CD14-positive monocyte (primary cell): ENCODE measurements around the gene CIB4. TPM values are rescaled to one million over a fixed set of nuclear protein-coding genes. Genes with fewer than 3 reads are reported as not detected.
"Not testable (repeated sequence)": the region's sequence is repeated elsewhere in the genome, so short reads cannot be mapped to it uniquely, and the experiment has no call there.

Experiments
- DNase-seq, 3 donors: peaks; one replicate each; pipeline ENCODE4 v3.0.0-alpha.2; 2011 to 2022
- H2AFZ ChIP-seq: 2 replicates; pipeline ENCODE4 v1.6.0; 2012; ENCODE audit warnings: mild to moderate bottlenecking, low read depth, low read length, inconsistent platforms; ENCODE audit not compliant: insufficient read depth, poor library complexity, severe bottlenecking
- H3K27ac ChIP-seq, 2 donors: 1 replicate in 1 of 2; 2 replicates in 1 of 2; pipeline ENCODE4 v1.5.1; 2012 to 2013; ENCODE audit warnings: low read length in 2 of 2, control low read depth in 1 of 2, inconsistent platforms in 1 of 2, low read depth in 1 of 2, mild to moderate bottlenecking in 1 of 2
- H3K27me3 ChIP-seq, 2 donors: one replicate each; pipeline versions ENCODE4 v1.6.0 to v1.6.1; 2011 to 2013; ENCODE audit warnings: low read length in 2 of 2; ENCODE audit not compliant: control insufficient read depth in 2 of 2, insufficient read depth in 2 of 2
- H3K36me3 ChIP-seq, 2 donors: replicated peaks in 1 of 2; 1 replicate in 1 of 2; 2 replicates in 1 of 2; pipeline versions ENCODE4 v1.5.1 to v1.6.1; 2012 to 2013; ENCODE audit warnings: low read length in 2 of 2, control low read depth in 1 of 2, inconsistent platforms in 1 of 2, mild to moderate bottlenecking in 1 of 2; ENCODE audit not compliant: insufficient read depth in 2 of 2, control insufficient read depth in 1 of 2
- H3K4me1 ChIP-seq, 2 donors: 1 replicate in 1 of 2; 2 replicates in 1 of 2; pipeline versions ENCODE4 v1.5.1 to v1.6.1; 2012 to 2013; ENCODE audit warnings: low read length in 2 of 2, control low read depth in 1 of 2, inconsistent platforms in 1 of 2, mild to moderate bottlenecking in 1 of 2, moderate library complexity in 1 of 2; ENCODE audit not compliant: insufficient read depth in 2 of 2, control insufficient read depth in 1 of 2
- H3K4me2 ChIP-seq: replicated peaks from 2 replicates; pipeline ENCODE3; 2012; ENCODE audit warnings: low read length, moderate library complexity, mild to moderate bottlenecking; ENCODE audit not compliant: poor library complexity, severe bottlenecking; ENCODE audit errors: extremely low read depth
- H3K4me3 ChIP-seq, 3 experiments: fragments of 200-600 bp in 1 of 3; sonication (generic) in 1 of 3; replicated peaks in 1 of 3; 1 replicate in 2 of 3; 2 replicates in 1 of 3; pipeline ENCODE4 v1.5.1; 2011 to 2013; ENCODE audit warnings: low read length in 3 of 3, mild to moderate bottlenecking in 3 of 3, control low read depth in 2 of 3, low read depth in 2 of 3, inconsistent platforms in 1 of 3, moderate library complexity in 1 of 3
- H3K79me2 ChIP-seq: 2 replicates; pipeline ENCODE4 v1.6.0; 2012; ENCODE audit warnings: mild to moderate bottlenecking, control low read depth, inconsistent platforms, low read length, moderate library complexity; ENCODE audit not compliant: insufficient read depth
- H3K9ac ChIP-seq: 2 replicates; pipeline ENCODE4 v1.6.0; 2017; ENCODE audit warnings: low read length, mild to moderate bottlenecking; ENCODE audit not compliant: insufficient read depth, poor library complexity, severe bottlenecking
- H3K9me3 ChIP-seq, 2 donors: replicated peaks in 1 of 2; 1 replicate in 1 of 2; 2 replicates in 1 of 2; pipeline versions ENCODE4 v1.5.1 to v1.6.1; 2012 to 2013; ENCODE audit warnings: low read length in 2 of 2, control low read depth in 1 of 2; ENCODE audit not compliant: control insufficient read depth in 1 of 2, insufficient read depth in 1 of 2
- H4K20me1 ChIP-seq: 2 replicates; pipeline ENCODE4 v1.6.0; 2012; ENCODE audit warnings: mild to moderate bottlenecking, low read length, control low read depth, moderate library complexity; ENCODE audit not compliant: insufficient read depth
- H3K27ac Mint-ChIP-seq, 7 donors: one replicate each; pipeline ENCODE4 v1.8.0; 2020; ENCODE audit warnings: mild to moderate bottlenecking in 7 of 7, mixed read lengths in 7 of 7, moderate library complexity in 6 of 7, inconsistent platforms in 2 of 7
- H3K27me3 Mint-ChIP-seq, 3 donors: one replicate each; pipeline ENCODE4 v1.8.0; 2021 to 2022; ENCODE audit warnings: low read depth in 3 of 3, mild to moderate bottlenecking in 3 of 3, mixed read lengths in 3 of 3, moderate library complexity in 3 of 3, inconsistent platforms in 1 of 3
- H3K36me3 Mint-ChIP-seq, 2 donors: one replicate each; pipeline ENCODE4 v1.8.0; 2020; ENCODE audit warnings: mixed read lengths in 2 of 2, inconsistent platforms in 1 of 2, mild to moderate bottlenecking in 1 of 2
- H3K4me1 Mint-ChIP-seq: one replicate; pipeline ENCODE4 v1.8.0; 2020; ENCODE audit warnings: mild to moderate bottlenecking, mixed read lengths
- H3K4me3 Mint-ChIP-seq, 2 donors: one replicate each; pipeline ENCODE4 v1.8.0; 2020; ENCODE audit warnings: mild to moderate bottlenecking in 2 of 2, mixed read lengths in 2 of 2, moderate library complexity in 1 of 2
- H3K9me3 Mint-ChIP-seq, 7 donors: one replicate each; pipeline ENCODE4 v1.8.0; 2020 to 2022; ENCODE audit warnings: mixed read lengths in 7 of 7, mild to moderate bottlenecking in 6 of 7, moderate library complexity in 6 of 7, inconsistent platforms in 2 of 7
- CTCF ChIP-seq: fragments of 200-600 bp; IDR thresholded peaks from one replicate; pipeline ENCODE4 v1.8.0; 2022; ENCODE audit warnings: antibody characterized with exemption, mild to moderate bottlenecking
- WGBS: methylation state at CpG from one replicate; pipeline ENCODE4 v1.1.5; 2013; ENCODE audit warnings: missing lambda C conversion rate; ENCODE audit not compliant: insufficient coverage; 5-methylcytosine and 5-hydroxymethylcytosine counted together
- intact Hi-C, 2 donors: fragments of 100-400 bp; cut with micrococcal nuclease; formaldehyde crosslinking; loops; one replicate each; pipeline versions ENCODE4 v1.15.0 to v1.15.1; 2023
- polyA plus RNA-seq, 3 donors: library from polyadenylated mRNA; depleted of rRNA in 1 of 3; unstranded in 2 of 3; stranded (reverse) in 1 of 3; fragments of 300-500 nt in 2 of 3; fragments of >200 nt in 1 of 3; fragmentation: Illumina TruSeq in 2 of 3; gene quantifications; 1 replicate in 2 of 3; 2 replicates in 1 of 3; pipeline ENCODE4 v1.2.3, GENCODE V29; 2012 to 2021

The CIB4 gene
- polyA plus RNA-seq, 3 donors: not detected

DNA sequence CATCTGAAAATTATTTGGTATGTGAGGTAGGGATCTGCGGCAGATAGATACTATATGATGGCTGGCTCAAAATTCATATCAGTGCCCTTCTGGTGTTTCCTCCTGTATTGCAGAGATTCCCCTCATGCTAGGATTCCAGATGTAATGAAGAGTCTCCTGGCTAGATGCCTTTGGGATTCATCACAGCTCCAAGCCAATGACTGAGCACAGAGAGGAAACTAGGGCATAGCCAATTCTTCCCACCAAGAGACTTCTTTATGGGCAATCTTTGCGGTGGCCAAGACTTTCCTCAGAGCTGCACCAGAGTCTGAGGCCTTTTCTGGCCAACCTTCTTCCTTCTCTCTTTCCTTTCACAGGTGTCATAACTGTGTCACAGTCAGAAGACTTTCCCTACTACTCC is 25.5 kb upstream of the CIB4 start:
- Histone ChIP-seq H3K9ac (no peak overlapping the region), H3K4me1 (no peaks in the 10 kb centered on the region), H4K20me1 (no peaks in the 10 kb centered on the region), H3K4me2 (no peak overlapping the region), H3K27ac (no peak overlapping the region), H3K79me2 (no peaks in the 10 kb centered on the region), H3K9me3 (no peaks in the 10 kb centered on the region), H3K36me3 (no peaks in the 10 kb centered on the region), H3K4me3 (no peak overlapping the region), H3K27me3 (peaks cover 0 to 3% of the 10 kb centered on the region in 2 donors), H2AFZ (no peak overlapping the region)
- H3K4me1 Mint-ChIP-seq: no peaks in the 10 kb centered on the region
- TF ChIP-seq CTCF: no peak
- intact Hi-C loops: no loop called here
- H3K27me3 Mint-ChIP-seq: peaks cover 19 to 26% (median 22%) of the 10 kb centered on the region in 3 donors
- no peak for DNase-seq
- WGBS: 86% methylated on average over 1 of the region's 2 CpGs
- no peak overlapping the region for H3K4me3 Mint-ChIP-seq
- peaks cover 0 to 10% (median 3%) of the 10 kb centered on the region in 7 donors for H3K9me3 Mint-ChIP-seq
- H3K36me3 Mint-ChIP-seq: no peaks in the 10 kb centered on the region
- H3K27ac Mint-ChIP-seq: no peak overlapping the region

- H3K4me1 Mint-ChIP-seq, DNase-seq, H4K20me1 ChIP-seq, H3K79me2 ChIP-seq, H3K27me3 ChIP-seq, H3K36me3 ChIP-seq, H3K27ac Mint-ChIP-seq, H3K4me1 ChIP-seq, H2AFZ ChIP-seq, H3K4me3 ChIP-seq, H3K4me3 Mint-ChIP-seq, H3K9me3 ChIP-seq, H3K27ac ChIP-seq, H3K36me3 Mint-ChIP-seq, H3K4me2 ChIP-seq, intact Hi-C loops, H3K9ac ChIP-seq: not testable (repeated sequence)
- Mint-ChIP-seq H3K27me3 (peaks cover 20 to 26% (median 21%) of the 10 kb centered on the region in 3 donors), H3K9me3 (peaks cover 6 to 19% (median 12%) of the 10 kb centered on the region in 7 donors)
- WGBS: no CpG with 5 or more reads among the region's 21 CpGs
Measured at GRCh38 chr2:26665296-26665695, 24.1 kb upstream of the CIB4 start.
